Peyer's patch (tissue), 4 donors: ENCODE results near the gene SLC38A11.

Experiments
- CTCF ChIP-seq, 6 experiments: fragments of 450-650 bp in 4 of 6; fragments of 200-600 bp in 2 of 6; sonication (generic) in 1 of 6; IDR thresholded peaks; one replicate each; pipeline ENCODE4 v1.5.1; 2017 to 2019; ENCODE audit warnings: antibody characterized with exemption in 6 of 6, mild to moderate bottlenecking in 3 of 6, moderate library complexity in 1 of 6
- POLR2A ChIP-seq, 2 donors: fragments of 450-650 bp; IDR thresholded peaks; one replicate each; pipeline ENCODE4 v1.5.1; 2017; ENCODE audit warnings: antibody characterized with exemption in 2 of 2, mild to moderate bottlenecking in 2 of 2, moderate library complexity in 2 of 2

GRCh38 chr2:164867779-164868397 is 87.4 kb downstream of the SLC38A11 start:
- no peak for TF ChIP-seq CTCF (IDR thresholded peaks at IDR 0.05)
- no peak for TF ChIP-seq POLR2A (IDR thresholded peaks at IDR 0.05)
